Keratinocyte (primary cell): ENCODE measurements around the gene PLGRKT. TPM values are rescaled to one million over a fixed set of nuclear protein-coding genes. Genes with fewer than 3 reads are reported as not detected.

Experiments used
- DNase-seq: peaks from one replicate; pipeline ENCODE4 v3.0.0-alpha.2; 2011; ENCODE audit warnings: low read depth, missing footprints, low spot score
- FAIRE-seq: peaks from 2 replicates; lab custom pipeline; 2011; peaks lifted over from hg19 to GRCh38; lab: Jason Lieb, UNC
- H2AFZ ChIP-seq: 2 replicates; pipeline ENCODE4 v1.6.0; 2012; ENCODE audit warnings: low read length, control low read depth, inconsistent platforms; ENCODE audit not compliant: control insufficient read depth
- H3K27ac ChIP-seq: 2 replicates; pipeline ENCODE4 v1.5.1; 2011; ENCODE audit warnings: low read length; ENCODE audit not compliant: control insufficient read depth, insufficient read depth
- H3K27me3 ChIP-seq: 3 replicates; pipeline ENCODE4 v1.6.0; 2011; ENCODE audit warnings: low read length; ENCODE audit not compliant: control insufficient read depth, insufficient read depth; ENCODE audit errors: extremely low read depth
- H3K36me3 ChIP-seq, 2 experiments: 2 replicates in 1 of 2; 3 replicates in 1 of 2; pipeline ENCODE4 v1.5.1; 2011; ENCODE audit warnings: low read length in 2 of 2, mild to moderate bottlenecking in 1 of 2; ENCODE audit not compliant: control insufficient read depth in 2 of 2, insufficient read depth in 2 of 2; ENCODE audit errors: extremely low read depth in 1 of 2
- H3K4me1 ChIP-seq: 3 replicates; pipeline ENCODE4 v1.5.1; 2011; ENCODE audit warnings: low read length; ENCODE audit not compliant: control insufficient read depth, insufficient read depth; ENCODE audit errors: extremely low read depth
- H3K4me2 ChIP-seq: 3 replicates; pipeline ENCODE4 v1.6.0; 2011; ENCODE audit warnings: low read depth, low read length; ENCODE audit not compliant: control insufficient read depth, insufficient read depth; ENCODE audit errors: extremely low read depth
- H3K4me3 ChIP-seq, 3 experiments: fragments of 200-600 bp in 1 of 3; sonication (generic) in 1 of 3; 2 replicates in 2 of 3; 3 replicates in 1 of 3; pipeline ENCODE4 v1.5.1; 2011 to 2016; ENCODE audit warnings: low read length in 3 of 3, mild to moderate bottlenecking in 3 of 3, control low read depth in 2 of 3, inconsistent platforms in 1 of 3, low read depth in 1 of 3, mixed read lengths in 1 of 3, mixed run types in 1 of 3, moderate library complexity in 1 of 3; ENCODE audit not compliant: control insufficient read depth in 2 of 3, insufficient read depth in 2 of 3; ENCODE audit errors: extremely low read depth in 1 of 3
- H3K79me2 ChIP-seq: 2 replicates; pipeline ENCODE4 v1.6.0; 2012; ENCODE audit warnings: low read length; ENCODE audit not compliant: control insufficient read depth, insufficient read depth
- H3K9ac ChIP-seq: 3 replicates; pipeline ENCODE4 v1.6.0; 2011; ENCODE audit warnings: low read length; ENCODE audit not compliant: control insufficient read depth, insufficient read depth; ENCODE audit errors: extremely low read depth
- H3K9me1 ChIP-seq: 3 replicates; pipeline ENCODE4 v1.6.0; 2011; ENCODE audit warnings: low read length; ENCODE audit not compliant: control insufficient read depth, insufficient read depth; ENCODE audit errors: extremely low read depth
- H3K9me3 ChIP-seq: 2 replicates; pipeline ENCODE4 v1.5.1; 2012; ENCODE audit warnings: low read depth, low read length; ENCODE audit not compliant: control insufficient read depth
- H4K20me1 ChIP-seq: 3 replicates; pipeline ENCODE4 v1.6.0; 2011; ENCODE audit warnings: low read length; ENCODE audit not compliant: control insufficient read depth, insufficient read depth; ENCODE audit errors: extremely low read depth
- EZH2 ChIP-seq: IDR thresholded peaks from one replicate; pipeline ENCODE4 v1.6.1; 2012; ENCODE audit warnings: inconsistent platforms, mild to moderate bottlenecking, low read length, moderate library complexity
- dilution Hi-C: fragments of 300-500 bp; cut with MboI; formaldehyde crosslinking; loops from one replicate; pipeline ENCODE4 v1.7.0; 2020; ENCODE audit warnings: low sequenced_read_pairs; ENCODE audit not compliant: extremely low pct_ligation_motif_present
- polyA plus RNA-seq, 5 experiments: library from polyadenylated mRNA; depleted of rRNA in 3 of 5; stranded (reverse) in 3 of 5; stranded (forward) in 1 of 5; unstranded in 1 of 5; fragments of >200 nt; gene quantifications; 1 replicate in 1 of 5; 2 replicates in 3 of 5; 3 replicates in 1 of 5; pipeline versions ENCODE4 v1.2.1 to v1.2.3, GENCODE V29; 2011 to 2012; ENCODE audit warnings: missing spikeins in 2 of 5, low read depth in 1 of 5, low replicate concordance in 1 of 5
- TF ChIP-seq, protein P1 (sequence below), 3 experiments: IDR thresholded peaks in 1 of 3; conservative IDR thresholded peaks in 1 of 3; optimal IDR thresholded peaks in 1 of 3; 2 replicates in 2 of 3; 3 replicates in 1 of 3; pipeline versions ENCODE3 to v1.5.1; 2011; ENCODE audit warnings: low read length in 3 of 3, mild to moderate bottlenecking in 3 of 3, moderate library complexity in 2 of 3, control low read depth in 1 of 3, inconsistent platforms in 1 of 3; ENCODE audit not compliant: insufficient read depth in 2 of 3; ENCODE audit errors: extremely low read depth in 1 of 3

The PLGRKT gene
- polyA plus RNA-seq, 1 donor (not counting 4 experiments of a cell fraction or from before 2014, with no cell fraction given): 35.2 TPM

DNA sequence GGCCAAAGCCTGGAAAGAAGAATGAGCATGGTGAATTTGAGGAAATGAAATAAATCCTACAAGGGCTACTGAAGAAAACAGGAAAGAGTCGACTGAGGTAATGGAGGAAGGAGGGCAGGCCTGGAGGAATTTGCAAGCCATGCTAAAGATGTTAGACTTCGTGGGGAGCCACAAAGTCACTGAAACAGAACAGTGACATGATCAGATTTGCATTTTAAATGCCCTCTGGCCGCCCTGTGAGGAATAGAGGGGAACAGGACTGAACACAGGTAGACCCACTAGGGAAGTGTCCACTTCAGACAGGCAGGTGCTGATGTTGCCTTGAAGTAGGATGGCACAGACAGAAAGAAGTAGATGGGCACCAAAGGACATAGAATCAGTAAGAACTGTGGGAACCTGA, 55.2 kb downstream of the PLGRKT start:
- peak; percentile 5 for FAIRE-seq

DNA sequence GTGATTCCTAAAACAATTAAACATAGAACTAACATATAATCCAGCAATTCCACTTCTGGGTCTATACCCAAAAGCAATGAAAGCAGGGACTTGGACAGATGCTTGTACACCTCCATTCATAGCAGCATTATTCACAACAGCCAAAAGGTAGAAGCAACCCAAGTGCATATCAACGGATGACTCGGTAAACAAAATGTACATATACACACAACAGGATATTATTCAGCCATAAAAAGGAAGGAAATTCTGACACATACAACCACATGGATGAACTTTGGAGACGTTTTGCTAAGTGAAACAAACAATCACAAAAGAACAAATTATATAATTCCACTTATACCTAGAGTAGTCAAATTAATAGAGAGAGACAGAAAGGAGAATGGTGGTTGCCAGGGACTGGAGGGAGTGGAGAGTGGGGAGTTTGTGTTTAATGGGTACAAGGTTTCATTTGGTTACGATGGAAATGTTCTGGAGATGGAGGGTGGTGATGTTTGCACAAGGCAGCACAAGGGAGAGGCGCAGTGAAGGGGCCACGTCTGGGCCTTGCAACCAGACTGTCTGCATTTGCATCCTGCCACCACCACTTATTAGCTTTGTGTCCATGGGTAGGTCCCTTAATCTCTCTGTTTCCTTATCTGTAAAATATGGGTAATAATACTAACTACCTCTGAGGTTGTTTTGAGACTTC, 61.8 kb downstream of the PLGRKT start:
- Histone ChIP-seq H3K27ac (no peak overlapping the region), H3K36me3 (no peaks in the 10 kb centered on the region), H3K4me1 (no peaks in the 10 kb centered on the region), H3K4me3 (no peak overlapping the region), H4K20me1 (no peaks in the 10 kb centered on the region), H2AFZ (no peak overlapping the region), H3K27me3 (no peaks in the 10 kb centered on the region), H3K4me2 (no peak overlapping the region), H3K79me2 (no peaks in the 10 kb centered on the region), H3K9me3 (no peaks in the 10 kb centered on the region), H3K9ac (no peak overlapping the region), H3K9me1 (no peaks in the 10 kb centered on the region)
- DNase-seq (no peak), FAIRE-seq (no peak)
- TF ChIP-seq EZH2: no peak
- TF ChIP-seq, protein P1, sequence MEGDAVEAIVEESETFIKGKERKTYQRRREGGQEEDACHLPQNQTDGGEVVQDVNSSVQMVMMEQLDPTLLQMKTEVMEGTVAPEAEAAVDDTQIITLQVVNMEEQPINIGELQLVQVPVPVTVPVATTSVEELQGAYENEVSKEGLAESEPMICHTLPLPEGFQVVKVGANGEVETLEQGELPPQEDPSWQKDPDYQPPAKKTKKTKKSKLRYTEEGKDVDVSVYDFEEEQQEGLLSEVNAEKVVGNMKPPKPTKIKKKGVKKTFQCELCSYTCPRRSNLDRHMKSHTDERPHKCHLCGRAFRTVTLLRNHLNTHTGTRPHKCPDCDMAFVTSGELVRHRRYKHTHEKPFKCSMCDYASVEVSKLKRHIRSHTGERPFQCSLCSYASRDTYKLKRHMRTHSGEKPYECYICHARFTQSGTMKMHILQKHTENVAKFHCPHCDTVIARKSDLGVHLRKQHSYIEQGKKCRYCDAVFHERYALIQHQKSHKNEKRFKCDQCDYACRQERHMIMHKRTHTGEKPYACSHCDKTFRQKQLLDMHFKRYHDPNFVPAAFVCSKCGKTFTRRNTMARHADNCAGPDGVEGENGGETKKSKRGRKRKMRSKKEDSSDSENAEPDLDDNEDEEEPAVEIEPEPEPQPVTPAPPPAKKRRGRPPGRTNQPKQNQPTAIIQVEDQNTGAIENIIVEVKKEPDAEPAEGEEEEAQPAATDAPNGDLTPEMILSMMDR (optimal IDR thresholded peaks at IDR 0.05 in 1 of 3, IDR thresholded peaks at IDR 0.05 in 1 of 3, conservative IDR thresholded peaks at IDR 0.05 in 1 of 3; ENCODE audit: extremely low read depth in 1 of 3, insufficient read depth in 2 of 3, low read length in 3 of 3): no peak
- dilution Hi-C loops: no loop called here

More for the DNA sequence above, 55.2 kb downstream of the PLGRKT start:
- DNase-seq: no peak
- no peaks in the 10 kb centered on the region for H3K9me1 ChIP-seq
- no peak overlapping the region for H3K4me2 ChIP-seq
- H3K27me3 ChIP-seq: no peaks in the 10 kb centered on the region
- no peaks in the 10 kb centered on the region for H3K36me3 ChIP-seq
- H3K9ac ChIP-seq: no peak overlapping the region
- H3K79me2 ChIP-seq: no peaks in the 10 kb centered on the region
- H3K4me3 ChIP-seq: no peak overlapping the region
- H2AFZ ChIP-seq: no peak overlapping the region
- no peak for TF ChIP-seq EZH2
- TF ChIP-seq, protein P1 (optimal IDR thresholded peaks at IDR 0.05 in 1 of 3, IDR thresholded peaks at IDR 0.05 in 1 of 3, conservative IDR thresholded peaks at IDR 0.05 in 1 of 3; ENCODE audit: extremely low read depth in 1 of 3, insufficient read depth in 2 of 3, low read length in 3 of 3): no peak
- dilution Hi-C loops: no loop called here
- H3K4me1 ChIP-seq: no peaks in the 10 kb centered on the region
- no peaks in the 10 kb centered on the region for H3K9me3 ChIP-seq
- H3K27ac ChIP-seq: no peak overlapping the region
- no peaks in the 10 kb centered on the region for H4K20me1 ChIP-seq
